Skeletal muscle tissue (tissue), 4 donors: Measurements from ENCODE around the gene CDRT4. TPM values are rescaled to one million over a fixed set of nuclear protein-coding genes. Genes with fewer than 3 reads are reported as not detected.

Source experiments
- H3K27ac ChIP-seq: one replicate; pipeline ENCODE4 v1.7.0; 2013; ENCODE audit warnings: mild to moderate bottlenecking, low read depth, low read length, inconsistent platforms
- H3K27me3 ChIP-seq, 3 donors: one replicate each; pipeline ENCODE4 v1.7.0; 2013; ENCODE audit warnings: low read length in 3 of 3; ENCODE audit not compliant: control insufficient read depth in 3 of 3, insufficient read depth in 3 of 3
- H3K36me3 ChIP-seq, 3 donors: one replicate each; pipeline ENCODE4 v1.7.0; 2013; ENCODE audit warnings: low read length in 3 of 3; ENCODE audit not compliant: control insufficient read depth in 3 of 3, insufficient read depth in 3 of 3
- H3K4me1 ChIP-seq, 3 donors: one replicate each; pipeline ENCODE4 v1.7.0; 2013; ENCODE audit warnings: low read length in 3 of 3, mild to moderate bottlenecking in 3 of 3; ENCODE audit not compliant: control insufficient read depth in 3 of 3, insufficient read depth in 3 of 3
- H3K4me3 ChIP-seq, 3 donors: one replicate each; pipeline ENCODE4 v1.7.0; 2013; ENCODE audit warnings: low read length in 3 of 3
- H3K9ac ChIP-seq, 3 donors: one replicate each; pipeline ENCODE4 v1.7.0; 2013; ENCODE audit warnings: low read length in 3 of 3, mild to moderate bottlenecking in 3 of 3, moderate library complexity in 2 of 3, low read depth in 1 of 3
- H3K9me3 ChIP-seq, 3 donors: one replicate each; pipeline ENCODE4 v1.7.0; 2013; ENCODE audit warnings: low read length in 3 of 3; ENCODE audit not compliant: control insufficient read depth in 3 of 3
- total RNA-seq: library from RNA; depleted of rRNA; stranded (reverse); fragments of >200 nt; gene quantifications from one replicate; pipeline ENCODE4 v1.2.3, GENCODE V29; 2014
- donor health status: Osteomylitis.

Gene CDRT4
- total RNA-seq, 1 donor from 2014 or later = 1.6 TPM

DNA sequence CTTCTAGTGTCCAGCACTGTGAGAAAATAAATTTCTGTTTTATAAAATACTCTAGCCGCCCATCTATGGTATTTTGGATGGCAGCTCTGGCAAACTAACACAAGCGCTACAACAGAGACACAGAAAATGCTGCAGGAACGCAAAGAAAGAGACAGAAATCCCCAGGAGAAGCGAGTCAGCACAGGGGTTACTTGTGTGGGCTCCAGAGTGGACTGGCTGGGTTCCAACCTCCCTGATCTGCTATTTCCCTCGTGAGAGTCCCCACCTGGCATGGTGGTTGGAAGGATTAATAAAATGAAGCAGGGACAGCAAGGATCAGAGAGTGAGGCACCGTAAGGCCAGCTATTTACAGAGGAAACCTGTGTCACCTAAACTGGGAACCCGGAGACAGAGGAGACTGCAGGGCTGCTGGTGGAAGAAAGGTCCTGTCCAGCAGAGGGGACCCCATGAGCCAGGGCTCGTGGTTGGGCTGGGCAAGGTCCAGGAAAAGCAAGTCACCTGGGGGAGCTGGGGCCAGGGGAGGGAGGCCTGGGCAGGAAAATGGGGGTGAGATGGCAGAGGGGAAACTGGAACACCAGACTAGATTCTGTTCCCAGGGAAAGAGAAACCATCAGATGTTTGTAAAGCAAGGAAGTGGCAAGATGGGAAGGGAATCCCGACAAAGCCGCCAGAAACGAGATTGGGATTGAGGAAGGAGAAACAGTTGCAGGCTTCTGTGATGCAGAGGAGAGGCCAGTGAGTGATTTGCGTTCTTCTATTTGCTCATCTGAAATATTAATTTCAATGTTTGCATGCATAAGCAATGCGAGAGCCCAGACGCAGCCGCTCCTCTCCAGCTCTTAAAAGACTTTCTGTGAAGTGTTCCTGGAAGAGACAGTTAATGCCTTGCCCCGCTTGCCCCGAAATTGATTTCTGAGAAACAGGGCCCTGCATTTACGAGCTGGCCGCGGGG is 63.0 kb downstream of the CDRT4 start:
- Histone ChIP-seq H3K4me1 (peaks cover 1 to 16% (median 16%) of the 10 kb centered on the region in 3 donors), H3K9ac (peak overlapping the region in 2 of 3 donors; percentile 26 to 54), H3K4me3 (no peak overlapping the region), H3K27me3 (no peaks in the 10 kb centered on the region), H3K9me3 (no peaks in the 10 kb centered on the region), H3K36me3 (no peaks in the 10 kb centered on the region), H3K27ac (peak overlapping the region; percentile 31)

- Histone ChIP-seq H3K27ac (peak overlapping the region; percentile 13), H3K36me3 (no peaks in the 10 kb centered on the region), H3K4me1 (peaks cover 11 to 22% (median 19%) of the 10 kb centered on the region in 3 donors), H3K9me3 (no peaks in the 10 kb centered on the region), H3K4me3 (no peak overlapping the region), H3K9ac (no peak overlapping the region), H3K27me3 (no peaks in the 10 kb centered on the region)
Measured at GRCh38 chr17:15403276-15403939, 64.0 kb downstream of the CDRT4 start.

GRCh38 chr17:15399443-15399842 is 68.0 kb downstream of the CDRT4 start:
- H3K4me3 ChIP-seq = no peak overlapping the region
- no peaks in the 10 kb centered on the region for H3K36me3 ChIP-seq
- H3K4me1 ChIP-seq = peaks cover 17 to 27% (median 27%) of the 10 kb centered on the region in 3 donors
- H3K27me3 ChIP-seq = no peaks in the 10 kb centered on the region
- H3K27ac ChIP-seq = peak overlapping the region; percentile 27
- H3K9me3 ChIP-seq = no peaks in the 10 kb centered on the region
- H3K9ac ChIP-seq = peak overlapping the region in 1 of 3 donors; percentile 61

DNA sequence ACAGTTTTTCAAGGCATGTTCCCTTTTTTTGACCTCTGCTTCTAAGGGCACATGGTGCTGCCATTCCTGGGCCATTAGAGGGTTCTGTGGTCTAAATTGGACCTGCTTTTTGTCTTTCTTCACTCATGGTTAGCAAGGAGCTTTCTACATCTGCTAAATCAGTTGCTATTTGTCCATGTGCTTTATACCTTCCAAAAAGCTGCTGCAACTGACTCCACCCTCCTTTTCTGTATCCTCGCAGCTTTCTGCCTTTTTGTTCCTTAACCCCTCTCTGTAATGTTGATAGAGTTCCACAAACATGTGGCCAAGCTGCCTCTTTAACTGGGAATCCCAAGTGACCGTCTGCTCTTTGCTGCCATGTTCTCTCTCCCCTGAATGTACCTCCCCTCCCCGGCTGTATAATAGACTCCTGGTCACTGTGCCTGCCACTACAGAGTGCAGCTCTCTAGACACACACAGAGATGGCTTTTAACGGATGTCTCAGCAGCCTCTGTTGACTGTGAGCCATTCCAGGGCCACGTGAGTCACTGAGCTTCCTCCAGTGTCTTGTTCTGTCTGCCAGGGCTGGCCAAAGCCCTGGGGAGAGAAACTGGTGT is 68.6 kb downstream of the CDRT4 start:
- peak overlapping the region; percentile 27 for H3K27ac ChIP-seq
- H3K9me3 ChIP-seq = no peaks in the 10 kb centered on the region
- H3K4me1 ChIP-seq = peaks cover 17 to 25% (median 21%) of the 10 kb centered on the region in 3 donors
- H3K27me3 ChIP-seq = no peaks in the 10 kb centered on the region
- H3K36me3 ChIP-seq = no peaks in the 10 kb centered on the region
- peak overlapping the region in 1 of 3 donors; percentile 61 for H3K9ac ChIP-seq
- peak overlapping the region in 1 of 3 donors; percentile 47 for H3K4me3 ChIP-seq

DNA sequence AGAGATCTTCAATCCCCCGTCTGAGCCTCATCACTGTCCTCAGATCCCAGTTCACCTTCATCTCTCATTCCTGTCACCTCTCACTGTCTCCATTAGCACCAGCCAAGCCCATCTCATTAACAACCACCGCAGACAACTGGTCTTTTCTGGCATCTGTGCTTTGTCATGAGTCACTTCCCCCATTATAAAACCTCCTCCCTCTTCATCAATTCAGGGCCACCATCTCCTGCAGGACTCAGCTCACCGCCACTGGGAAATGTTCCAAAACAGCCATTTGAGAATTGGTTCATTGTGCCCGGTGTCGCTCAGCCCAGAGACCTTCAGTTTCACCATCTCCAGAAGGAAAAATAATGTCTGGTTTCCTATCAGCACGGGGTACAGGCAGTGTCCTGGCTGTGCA is 69.1 kb downstream of the CDRT4 start:
- H3K27me3 ChIP-seq = no peaks in the 10 kb centered on the region
- no peaks in the 10 kb centered on the region for H3K9me3 ChIP-seq
- H3K4me1 ChIP-seq = peaks cover 16 to 20% (median 17%) of the 10 kb centered on the region in 3 donors
- H3K4me3 ChIP-seq = peak overlapping the region in 1 of 3 donors; percentile 47
- H3K27ac ChIP-seq = peak overlapping the region; percentile 27
- H3K9ac ChIP-seq = no peak overlapping the region
- H3K36me3 ChIP-seq = no peaks in the 10 kb centered on the region

DNA sequence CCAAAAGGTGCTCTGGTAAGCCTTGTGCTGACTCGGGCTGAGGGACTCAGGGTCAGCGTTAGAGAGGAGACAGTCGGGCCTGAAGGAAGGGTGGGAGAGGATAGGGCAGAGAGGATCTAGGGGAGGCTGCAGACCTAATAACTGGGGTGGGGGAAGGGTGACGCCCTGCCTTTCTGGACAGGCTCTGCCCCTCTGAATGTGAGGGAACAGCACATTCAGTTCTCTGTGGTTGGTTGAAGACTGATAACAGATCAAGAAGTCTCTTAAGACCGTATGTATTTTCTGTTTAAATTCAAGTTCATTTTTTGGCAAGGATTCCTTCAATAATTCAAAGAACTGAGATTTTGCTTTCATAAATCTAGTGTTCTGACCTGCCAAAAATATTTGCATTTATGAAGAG is 69.8 kb downstream of the CDRT4 start:
- Histone ChIP-seq H3K27ac (no peak overlapping the region), H3K4me3 (no peak overlapping the region), H3K9ac (no peak overlapping the region), H3K27me3 (no peaks in the 10 kb centered on the region), H3K4me1 (peaks cover 16 to 17% (median 17%) of the 10 kb centered on the region in 3 donors), H3K9me3 (no peaks in the 10 kb centered on the region), H3K36me3 (no peaks in the 10 kb centered on the region)

GRCh38 chr17:15395091-15395490 is 72.3 kb downstream of the CDRT4 start:
- H3K27ac ChIP-seq = no peak overlapping the region
- no peaks in the 10 kb centered on the region for H3K36me3 ChIP-seq
- H3K4me3 ChIP-seq = no peak overlapping the region
- H3K9me3 ChIP-seq = no peaks in the 10 kb centered on the region
- no peak overlapping the region for H3K9ac ChIP-seq
- no peaks in the 10 kb centered on the region for H3K27me3 ChIP-seq
- H3K4me1 ChIP-seq = peaks cover 16 to 17% (median 17%) of the 10 kb centered on the region in 3 donors

GRCh38 chr17:15393414-15393813 is 74.0 kb downstream of the CDRT4 start:
- H3K36me3 ChIP-seq = no peaks in the 10 kb centered on the region
- no peaks in the 10 kb centered on the region for H3K27me3 ChIP-seq
- no peaks in the 10 kb centered on the region for H3K9me3 ChIP-seq
- H3K4me1 ChIP-seq = peaks cover 5 to 7% (median 7%) of the 10 kb centered on the region in 3 donors
- H3K9ac ChIP-seq = no peak overlapping the region
- no peak overlapping the region for H3K4me3 ChIP-seq
- H3K27ac ChIP-seq = no peak overlapping the region

DNA sequence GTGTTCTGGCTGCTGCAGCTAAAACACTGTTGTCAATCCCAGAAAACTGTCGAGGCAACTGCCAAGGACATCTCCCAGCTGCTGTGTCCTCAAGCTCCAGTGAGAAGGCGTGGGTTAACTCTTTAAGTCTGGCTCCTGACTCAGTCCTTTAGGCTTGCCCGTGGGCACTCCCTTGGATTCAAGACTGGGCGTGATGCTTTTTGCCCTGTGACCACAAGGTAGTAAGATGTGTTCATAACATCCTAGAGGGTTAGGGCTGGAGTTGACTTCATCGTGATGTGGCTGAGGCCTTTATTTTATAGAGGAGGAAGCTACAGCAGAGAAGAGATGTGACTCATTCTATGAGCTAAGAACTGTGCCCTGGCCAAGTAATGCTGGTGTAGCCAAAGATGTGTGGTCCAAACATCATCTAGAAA is 75.1 kb downstream of the CDRT4 start:
- Histone ChIP-seq H3K36me3 (no peaks in the 10 kb centered on the region), H3K9ac (no peak overlapping the region), H3K9me3 (no peaks in the 10 kb centered on the region), H3K4me3 (no peak overlapping the region), H3K27ac (no peak overlapping the region), H3K4me1 (peaks cover 0 to 2% (median 0%) of the 10 kb centered on the region in 3 donors), H3K27me3 (no peaks in the 10 kb centered on the region)
